Ectodermal cell (in vitro differentiated cells): ENCODE results near the gene SMAD6.
"Not testable (repeated sequence)": the region's sequence is repeated elsewhere in the genome, so short reads cannot be mapped to it uniquely, and the experiment has no call there.

Experiments used
- H3K27ac ChIP-seq: 2 replicates; pipeline ENCODE4 v1.7.0; 2013; ENCODE audit warnings: mild to moderate bottlenecking, low read depth, low read length; ENCODE audit not compliant: insufficient read depth, poor library complexity, severe bottlenecking
- H3K27me3 ChIP-seq: 2 replicates; pipeline ENCODE4 v1.7.0; 2013; ENCODE audit warnings: mild to moderate bottlenecking, low read length; ENCODE audit not compliant: insufficient read depth, control insufficient read depth, poor library complexity, severe bottlenecking
- H3K36me3 ChIP-seq: one replicate; pipeline ENCODE4 v1.7.0; 2013; ENCODE audit warnings: low read length; ENCODE audit not compliant: control insufficient read depth, insufficient read depth
- H3K4me1 ChIP-seq: one replicate; pipeline ENCODE4 v1.7.0; 2013; ENCODE audit warnings: low read length; ENCODE audit not compliant: control insufficient read depth, insufficient read depth
- H3K4me3 ChIP-seq: 2 replicates; pipeline ENCODE4 v1.7.0; 2013; ENCODE audit warnings: low read depth, low read length, control low read depth; ENCODE audit not compliant: insufficient read depth
- H3K9me3 ChIP-seq: 2 replicates; pipeline ENCODE4 v1.7.0; 2013; ENCODE audit warnings: mild to moderate bottlenecking, low read length, moderate library complexity; ENCODE audit not compliant: control insufficient read depth
- WGBS, 2 experiments: methylation state at CpG; one replicate each; pipeline ENCODE4 v1.1.7; 2013; ENCODE audit warnings: missing lambda C conversion rate in 2 of 2; 5-methylcytosine and 5-hydroxymethylcytosine counted together

SMAD6 gene

GRCh38 chr15:66822114-66822513, 120.1 kb downstream of the SMAD6 start:
- H3K36me3 ChIP-seq, result no peaks in the 10 kb centered on the region
- H3K9me3 ChIP-seq, result no peaks in the 10 kb centered on the region
- H3K27me3 ChIP-seq, result no peaks in the 10 kb centered on the region
- 92 to 94% methylated on average over 8 of the region's 8 CpGs for WGBS, 2 experiments
- H3K4me3 ChIP-seq, result no peak overlapping the region
- no peak overlapping the region for H3K27ac ChIP-seq
- H3K4me1 ChIP-seq, result no peaks in the 10 kb centered on the region

GRCh38 chr15:66822576-66822975, 120.5 kb downstream of the SMAD6 start:
- Histone ChIP-seq H3K27ac (no peak overlapping the region), H3K4me1 (no peaks in the 10 kb centered on the region), H3K36me3 (no peaks in the 10 kb centered on the region), H3K4me3 (no peak overlapping the region), H3K27me3 (no peaks in the 10 kb centered on the region), H3K9me3 (no peaks in the 10 kb centered on the region)
- 94 to 96% methylated on average over 4 of the region's 4 CpGs for WGBS, 2 experiments

- Histone ChIP-seq H3K4me3 (no peak overlapping the region), H3K27me3 (no peaks in the 10 kb centered on the region), H3K27ac (no peak overlapping the region), H3K4me1 (no peaks in the 10 kb centered on the region), H3K9me3 (no peaks in the 10 kb centered on the region), H3K36me3 (no peaks in the 10 kb centered on the region)
- 96 to 97% methylated on average over 9 of the region's 9 CpGs for WGBS, 2 experiments
Observed at GRCh38 chr15:66823601-66824000, 121.6 kb downstream of the SMAD6 start.

GRCh38 chr15:66824424-66824823, 122.4 kb downstream of the SMAD6 start:
- no peaks in the 10 kb centered on the region for H3K9me3 ChIP-seq
- whole genome bisulfite sequencing, 2 experiments, result 90% methylated on average over 3 of the region's 3 CpGs
- H3K4me3 ChIP-seq, result no peak overlapping the region
- no peaks in the 10 kb centered on the region for H3K36me3 ChIP-seq
- H3K4me1 ChIP-seq, result no peaks in the 10 kb centered on the region
- no peaks in the 10 kb centered on the region for H3K27me3 ChIP-seq
- H3K27ac ChIP-seq, result no peak overlapping the region

- H3K27me3 ChIP-seq, result no peaks in the 10 kb centered on the region
- H3K27ac ChIP-seq, result no peak overlapping the region
- H3K9me3 ChIP-seq, result no peaks in the 10 kb centered on the region
- 93 to 94% methylated on average over 3 of the region's 3 CpGs for WGBS, 2 experiments
- no peak overlapping the region for H3K4me3 ChIP-seq
- H3K4me1 ChIP-seq, result no peaks in the 10 kb centered on the region
- H3K36me3 ChIP-seq, result no peaks in the 10 kb centered on the region
Observed at GRCh38 chr15:66825139-66825538, 123.1 kb downstream of the SMAD6 start.

DNA sequence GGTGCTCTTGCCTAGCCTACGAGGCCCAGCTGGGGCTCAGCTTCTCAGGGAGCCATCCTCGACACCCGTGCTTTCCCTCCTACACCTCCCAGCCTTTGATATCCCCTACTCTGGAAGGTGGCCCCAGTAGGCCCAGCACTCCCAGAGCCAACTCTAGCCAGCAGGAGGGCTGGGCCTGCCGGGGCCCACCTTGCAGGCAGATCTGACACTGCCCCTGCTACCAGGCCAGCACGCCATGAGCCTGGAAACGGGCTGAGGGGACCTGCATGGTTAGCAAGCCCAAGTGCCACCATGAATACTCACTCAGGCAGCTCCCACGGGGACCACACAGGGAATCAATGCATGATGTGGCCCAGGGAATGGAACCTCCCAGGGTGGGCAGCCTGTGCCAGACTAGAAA, 123.7 kb downstream of the SMAD6 start:
- no peaks in the 10 kb centered on the region for H3K27me3 ChIP-seq
- H3K4me3 ChIP-seq, result no peak overlapping the region
- WGBS, 2 experiments, result 91 to 92% methylated on average over 7 of the region's 7 CpGs
- no peaks in the 10 kb centered on the region for H3K4me1 ChIP-seq
- H3K36me3 ChIP-seq, result no peaks in the 10 kb centered on the region
- no peaks in the 10 kb centered on the region for H3K9me3 ChIP-seq
- H3K27ac ChIP-seq, result no peak overlapping the region

- Histone ChIP-seq H3K36me3 (no peaks in the 10 kb centered on the region), H3K27me3 (no peaks in the 10 kb centered on the region), H3K9me3 (no peaks in the 10 kb centered on the region), H3K4me3 (no peak overlapping the region), H3K27ac (no peak overlapping the region), H3K4me1 (no peaks in the 10 kb centered on the region)
- WGBS, 2 experiments, result 68 to 69% methylated on average over 3 of the region's 3 CpGs
Observed at GRCh38 chr15:66826507-66826906, 124.5 kb downstream of the SMAD6 start.

- 85 to 87% methylated on average over 7 to 8 of the region's 8 CpGs for WGBS, 2 experiments
- Histone ChIP-seq H3K9me3 (no peaks in the 10 kb centered on the region), H3K4me1 (no peaks in the 10 kb centered on the region), H3K4me3 (no peak overlapping the region), H3K27me3 (no peaks in the 10 kb centered on the region), H3K36me3 (no peaks in the 10 kb centered on the region), H3K27ac (no peak overlapping the region)
Observed at GRCh38 chr15:66827039-66827697, 125.1 kb downstream of the SMAD6 start.

GRCh38 chr15:66827698-66828055, 125.6 kb downstream of the SMAD6 start:
- no peak overlapping the region for H3K27ac ChIP-seq
- 90 to 91% methylated on average over 6 of the region's 6 CpGs for WGBS, 2 experiments
- no peak overlapping the region for H3K4me3 ChIP-seq
- H3K4me1 ChIP-seq, result no peaks in the 10 kb centered on the region
- no peaks in the 10 kb centered on the region for H3K36me3 ChIP-seq
- H3K9me3 ChIP-seq, result no peaks in the 10 kb centered on the region
- no peaks in the 10 kb centered on the region for H3K27me3 ChIP-seq

DNA sequence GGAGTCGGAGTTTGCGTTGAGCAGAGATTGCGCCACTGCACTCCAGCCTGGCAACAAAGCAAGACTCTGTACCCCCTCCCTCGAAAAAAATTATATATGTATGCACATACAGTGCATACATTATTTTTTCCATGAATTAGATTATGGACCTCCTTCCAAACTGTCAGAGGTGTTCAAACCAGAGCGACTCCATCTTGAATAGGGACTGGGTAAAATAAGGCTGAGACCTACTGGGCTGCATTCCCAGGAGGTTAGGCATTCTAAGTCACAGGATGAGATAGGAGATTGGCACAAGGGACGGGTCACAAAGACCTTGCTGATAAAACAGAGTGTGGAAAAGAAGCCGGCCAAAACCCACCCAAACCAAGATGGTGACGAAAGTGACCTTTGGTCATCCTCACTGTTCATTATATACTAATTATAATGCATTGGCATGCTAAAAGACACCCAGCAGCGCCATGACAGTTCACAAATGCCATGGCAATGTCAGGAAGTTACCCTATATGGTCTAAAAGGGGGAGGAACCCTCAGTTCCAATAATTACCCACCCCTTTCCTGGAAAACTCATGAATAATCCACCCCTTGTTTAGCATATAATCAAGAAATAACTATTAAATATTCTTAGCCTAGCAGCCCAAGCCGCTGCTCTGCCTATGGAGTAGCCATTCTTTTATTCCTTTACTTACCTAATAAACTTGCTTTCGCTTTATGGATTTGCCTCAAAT, 126.9 kb downstream of the SMAD6 start:
- not testable (repeated sequence) for H3K36me3 ChIP-seq, H3K27ac ChIP-seq, H3K27me3 ChIP-seq, H3K9me3 ChIP-seq, H3K4me1 ChIP-seq, H3K4me3 ChIP-seq
- WGBS, 2 experiments, result 96% methylated on average over 10 to 11 of the region's 11 CpGs
